Measurements from ENCODE around the gene SETD7.
"Not testable (repeated sequence)": the region's sequence is repeated elsewhere in the genome, so short reads cannot be mapped to it uniquely, and the experiment has no call there.

Gene SETD7

GRCh38 chr4:139508581-139509237 lies 47.3 kb downstream of the SETD7 start:
- DNase-seq, result no peak

- DNase-seq, result no peak
Observed at GRCh38 chr4:139506774-139507173, 49.2 kb downstream of the SETD7 start.

GRCh38 chr4:139503622-139504166 lies 52.3 kb downstream of the SETD7 start:
- no peak for DNase-seq

GRCh38 chr4:139501927-139502899 lies 53.8 kb downstream of the SETD7 start:
- no peak for DNase-seq

- DNase-seq, result no peak
Observed at GRCh38 chr4:139501527-139501926, 54.5 kb downstream of the SETD7 start.

- DNase-seq, result no peak
Observed at GRCh38 chr4:139501117-139501516, 54.9 kb downstream of the SETD7 start.

- DNase-seq, result no peak
Observed at GRCh38 chr4:139499186-139499585, 56.8 kb downstream of the SETD7 start.

GRCh38 chr4:139493176-139493575 lies 62.8 kb downstream of the SETD7 start:
- DNase-seq, result no peak

GRCh38 chr4:139492429-139492828 lies 63.6 kb downstream of the SETD7 start:
- no peak for DNase-seq

- no peak for DNase-seq
Observed at GRCh38 chr4:139489638-139490037, 66.4 kb downstream of the SETD7 start.

GRCh38 chr4:139488442-139488841 lies 67.6 kb downstream of the SETD7 start:
- DNase-seq, result no peak

- DNase-seq, result no peak
Observed at GRCh38 chr4:139484783-139485311, 71.2 kb downstream of the SETD7 start.

GRCh38 chr4:139483000-139483399 lies 73.0 kb downstream of the SETD7 start:
- no peak for DNase-seq

GRCh38 chr4:139481465-139481864 lies 74.6 kb downstream of the SETD7 start:
- DNase-seq, result no peak

- DNase-seq, result no peak
Observed at GRCh38 chr4:139476363-139476762, 79.7 kb downstream of the SETD7 start.

- DNase-seq, result no peak
Observed at GRCh38 chr4:139472852-139473251, 83.2 kb downstream of the SETD7 start.

GRCh38 chr4:139470997-139471665 lies 84.9 kb downstream of the SETD7 start:
- no peak for DNase-seq

GRCh38 chr4:139470295-139470694 lies 85.7 kb downstream of the SETD7 start:
- no peak for DNase-seq

GRCh38 chr4:139469869-139470268 lies 86.2 kb downstream of the SETD7 start:
- no peak for DNase-seq

GRCh38 chr4:139469216-139469615 lies 86.8 kb downstream of the SETD7 start:
- DNase-seq, result no peak

GRCh38 chr4:139468756-139469155 lies 87.3 kb downstream of the SETD7 start:
- not testable (repeated sequence) for DNase-seq

GRCh38 chr4:139465922-139466321 lies 90.1 kb downstream of the SETD7 start:
- no peak for DNase-seq

GRCh38 chr4:139464512-139464911 lies 91.5 kb downstream of the SETD7 start:
- DNase-seq, result not testable (repeated sequence)
